DMS153 (cell line): ENCODE measurements around the gene ZNF497.
A peak's percentile ranks its signal among the peaks of the same experiment; 100 is the strongest.
"Not testable (repeated sequence)": the region's sequence is repeated elsewhere in the genome, so short reads cannot be mapped to it uniquely, and the experiment has no call there.

Source experiments
- DNase-seq: peaks from one replicate; lab custom pipeline; 2025; lab: John Stamatoyannopoulos, UW

The ZNF497 gene

GRCh38 chr19:58348080-58348479 lies 14.5 kb downstream of the ZNF497 start:
- not testable (repeated sequence) for DNase-seq

GRCh38 chr19:58346961-58347929 lies 15.3 kb downstream of the ZNF497 start:
- peak; percentile 38 for DNase-seq

DNA sequence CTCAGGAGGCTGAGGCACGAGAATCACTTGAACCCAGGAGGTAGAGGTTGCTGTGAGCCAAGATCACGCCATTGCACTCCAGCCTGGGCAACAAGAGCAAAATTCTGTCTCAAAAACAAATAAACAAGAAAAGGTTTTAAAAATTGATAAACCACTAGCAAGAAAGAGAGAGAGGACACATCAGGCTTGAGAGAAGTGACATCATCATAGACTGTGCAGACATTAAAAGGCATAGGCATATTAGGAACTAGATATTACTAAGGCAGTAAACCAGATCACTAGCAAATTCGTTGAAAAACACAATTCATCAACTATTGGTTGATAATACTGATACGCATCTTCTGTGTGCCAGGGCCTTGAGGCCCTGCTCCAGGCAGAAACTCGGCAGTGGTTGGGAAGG lies 17.0 kb downstream of the ZNF497 start:
- DNase-seq = no peak

DNA sequence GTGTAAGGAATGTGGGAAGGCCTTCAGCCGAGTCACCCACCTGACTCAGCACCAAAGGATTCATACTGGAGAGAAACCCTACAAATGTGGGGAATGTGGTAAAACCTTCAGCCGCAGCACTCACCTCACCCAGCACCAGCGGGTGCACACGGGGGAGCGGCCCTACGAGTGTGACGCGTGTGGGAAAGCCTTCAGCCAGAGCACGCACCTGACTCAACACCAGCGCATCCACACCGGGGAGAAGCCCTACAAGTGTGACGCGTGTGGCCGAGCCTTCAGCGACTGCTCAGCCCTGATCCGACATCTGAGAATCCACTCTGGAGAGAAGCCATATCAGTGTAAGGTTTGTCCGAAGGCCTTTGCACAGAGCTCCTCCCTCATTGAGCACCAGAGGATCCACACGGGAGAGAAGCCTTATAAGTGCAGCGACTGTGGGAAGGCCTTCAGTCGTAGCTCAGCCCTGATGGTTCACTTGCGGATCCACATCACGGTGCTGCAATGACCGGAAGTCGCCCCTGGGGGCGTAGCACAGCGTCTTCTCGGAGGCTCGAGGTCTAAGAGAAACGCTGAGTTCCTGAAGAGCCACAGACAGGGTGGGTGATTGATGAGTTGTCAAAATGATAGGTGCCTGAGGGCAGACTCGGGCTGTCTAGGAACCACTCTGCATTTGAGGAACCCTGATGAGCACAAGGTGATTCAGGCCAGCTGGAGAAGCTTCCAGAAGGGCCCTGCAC lies 23.6 kb downstream of the ZNF497 start:
- no peak for DNase-seq

- no peak for DNase-seq
Measured at GRCh38 chr19:58338336-58338735, 24.2 kb downstream of the ZNF497 start.

GRCh38 chr19:58336820-58337219 lies 25.7 kb downstream of the ZNF497 start:
- DNase-seq = no peak

GRCh38 chr19:58336216-58336615 lies 26.3 kb downstream of the ZNF497 start:
- DNase-seq = no peak

DNA sequence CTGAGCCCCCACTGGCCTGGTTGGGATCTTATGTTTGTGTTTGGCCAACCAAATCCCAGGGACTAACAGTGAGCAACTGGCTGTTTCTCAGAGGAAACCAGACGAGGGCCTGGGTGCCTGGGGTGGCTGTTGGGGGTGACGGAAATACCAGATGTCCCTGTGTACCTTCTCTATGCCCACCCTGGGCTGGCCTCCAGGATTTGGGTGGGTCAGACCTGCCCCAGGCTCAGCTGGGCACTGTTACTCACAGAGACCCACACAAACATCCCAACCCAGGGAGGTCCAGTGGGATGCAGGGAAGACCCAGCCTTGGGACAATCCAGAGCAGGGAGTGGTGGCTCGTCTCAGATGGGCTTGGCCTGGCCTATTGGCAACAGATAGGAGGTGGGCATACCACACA lies 26.9 kb downstream of the ZNF497 start:
- no peak for DNase-seq

- no peak for DNase-seq
Measured at GRCh38 chr19:58334691-58335249, 27.8 kb downstream of the ZNF497 start.

DNA sequence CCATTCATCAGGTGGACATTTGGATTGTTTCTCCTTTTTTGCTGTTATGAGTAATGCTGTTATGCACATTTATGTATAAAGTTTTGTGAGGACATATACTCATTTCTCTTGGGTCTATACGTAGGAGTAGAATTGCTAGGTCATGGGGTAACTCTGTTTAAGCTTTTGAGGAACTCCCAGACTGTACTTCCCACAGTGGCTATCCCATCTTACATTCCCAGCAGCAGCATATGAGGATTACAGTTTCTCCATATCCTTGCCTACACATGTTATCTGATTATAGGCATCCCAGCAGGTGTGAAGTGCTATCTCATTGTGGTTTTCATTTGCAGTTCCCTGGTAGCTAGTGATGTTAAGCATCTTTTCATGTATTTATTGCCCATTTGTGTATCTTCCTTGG lies 29.9 kb downstream of the ZNF497 start:
- DNase-seq = no peak

DNA sequence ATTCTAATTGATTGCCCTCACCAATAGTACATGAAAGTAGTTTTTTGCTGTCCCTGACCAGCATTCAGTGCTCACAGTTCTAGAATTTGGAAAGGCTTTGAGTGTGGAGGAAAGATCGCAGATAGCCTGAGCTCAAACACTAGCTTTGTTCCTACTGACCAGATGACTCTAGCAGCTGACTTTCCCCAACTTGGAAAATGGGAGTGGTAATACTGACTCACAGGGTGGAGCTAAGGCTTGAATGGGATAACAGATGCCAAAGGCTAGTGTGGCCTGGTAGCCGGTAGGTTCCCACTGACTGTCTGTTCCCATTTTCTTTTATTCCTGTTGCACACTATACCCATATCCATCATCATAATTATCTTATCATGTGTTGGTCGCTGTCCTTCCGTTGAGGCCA lies 32.1 kb downstream of the ZNF497 start:
- DNase-seq = no peak

GRCh38 chr19:58328999-58329398 lies 33.6 kb downstream of the ZNF497 start:
- no peak for DNase-seq

GRCh38 chr19:58326914-58327726 lies 35.4 kb downstream of the ZNF497 start, which contains the start of gene ZSCAN22:
Gene ZSCAN22 (plus strand): TSS chr19:58326994. CDS start chr19:58334803, 7,809 bp downstream.
- peak; percentile 83 for DNase-seq

DNA sequence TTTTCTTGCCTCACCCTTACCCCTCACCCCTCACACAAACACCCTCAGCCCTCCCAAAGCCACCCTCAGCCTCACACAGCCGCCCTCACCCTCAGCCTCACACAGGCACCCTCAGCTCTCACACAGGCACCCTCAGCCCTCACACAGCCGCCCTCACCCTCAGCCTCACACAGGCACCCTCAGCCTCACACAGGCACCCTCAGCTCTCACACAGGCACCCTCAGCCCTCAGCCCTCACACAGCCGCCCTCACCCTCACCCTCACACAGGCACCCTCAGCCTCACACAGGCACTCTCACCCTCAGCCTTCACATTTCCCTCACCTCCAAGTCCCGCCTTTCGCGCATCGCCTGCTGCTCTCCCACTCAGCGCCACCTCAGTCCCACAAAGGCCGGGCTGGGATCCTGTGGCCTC lies 36.0 kb downstream of the ZNF497 start:
- DNase-seq = no peak

- DNase-seq = no peak
Measured at GRCh38 chr19:58325311-58326022, 37.1 kb downstream of the ZNF497 start.

DNA sequence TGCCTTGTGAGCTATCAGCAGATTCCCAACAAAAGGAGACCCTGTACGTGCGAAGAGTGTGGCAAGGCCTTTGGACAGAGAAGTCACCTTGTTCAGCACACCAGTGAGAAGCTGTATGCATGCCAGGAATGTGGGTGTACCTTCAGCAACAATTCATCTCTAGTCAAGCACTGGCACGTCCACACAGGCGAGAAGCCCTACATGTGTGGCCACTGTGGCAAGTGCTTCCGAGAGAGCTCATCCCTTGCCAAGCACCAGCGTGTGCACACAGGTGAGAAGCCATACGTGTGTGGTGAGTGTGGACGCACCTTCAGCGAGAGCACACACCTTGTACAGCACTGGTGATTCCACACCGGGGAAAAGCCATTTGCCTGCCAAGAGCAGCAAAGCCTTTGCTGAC lies 43.3 kb downstream of the ZNF497 start:
- no peak for DNase-seq

GRCh38 chr19:58318297-58318696 lies 44.3 kb downstream of the ZNF497 start:
- no peak for DNase-seq

- DNase-seq = no peak
Measured at GRCh38 chr19:58317476-58318072, 45.0 kb downstream of the ZNF497 start.

DNA sequence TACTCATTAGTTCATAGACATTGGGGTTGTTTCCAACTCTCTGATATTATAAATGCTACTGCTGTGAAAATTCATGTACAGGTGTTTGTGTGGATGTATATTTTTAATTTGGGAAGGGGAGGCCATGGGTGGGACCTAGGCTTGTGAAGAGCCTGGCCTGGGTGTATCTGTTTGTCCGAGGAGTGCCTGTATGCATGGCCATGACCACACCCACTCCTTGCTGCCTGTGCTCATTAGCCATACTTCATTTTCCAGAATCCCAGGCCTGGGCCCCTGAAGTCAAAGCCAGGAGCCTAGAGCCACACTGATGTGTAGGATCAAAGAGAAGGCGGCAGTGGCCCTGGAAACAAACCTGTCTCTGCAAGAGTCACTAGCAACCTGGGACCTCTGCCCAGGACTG lies 47.0 kb downstream of the ZNF497 start:
- no peak for DNase-seq

DNA sequence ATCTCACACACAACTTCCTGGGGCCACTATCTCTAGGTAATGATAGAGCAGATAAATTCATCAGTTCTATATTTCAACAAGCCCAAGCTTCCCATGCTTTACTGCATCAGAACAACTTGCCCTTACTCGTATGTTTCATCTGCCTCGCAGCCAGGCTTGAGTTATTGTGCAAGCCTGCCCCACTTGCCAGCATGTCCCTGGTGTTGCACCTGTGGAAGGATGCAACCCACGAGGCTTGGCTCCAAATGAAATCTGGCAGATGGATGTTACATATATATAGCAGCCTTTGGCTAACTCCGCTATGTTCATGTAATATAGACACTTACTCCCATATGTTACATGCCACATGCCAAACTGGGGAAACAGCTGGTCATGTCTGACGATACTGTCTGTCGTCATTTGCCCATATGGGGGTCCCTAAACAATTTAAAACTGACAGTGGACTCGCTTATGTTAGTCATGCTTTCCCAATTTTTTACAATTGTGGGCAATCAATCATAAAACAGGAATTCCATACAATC lies 51.1 kb downstream of the ZNF497 start:
- no peak for DNase-seq
